Activated T-helper 1 cell treated with anti-CD3 and anti-CD28 coated beads, Interleukin-12 subunit alpha, Interleukin-12 subunit beta, Interleukin-2, Interleukin-4 antibody, amounts not matched to agents 30 ng/mL and 10 ng/mL and 1 ng/mL, durations not matched to agents 14 hours and 24 hours and 36 hours (primary cell): ENCODE measurements around the gene CIAO3. TPM values are rescaled to one million over a fixed set of nuclear protein-coding genes. Genes with fewer than 3 reads are reported as not detected.

Source experiments
- total RNA-seq: library from RNA; stranded (reverse); gene quantifications from 2 replicates; pipeline ENCODE4 v1.2.3, GENCODE V29; 2022

CIAO3 gene
- total RNA-seq, 1 donor from 2014 or later = 43.1 TPM

Other genes with a start within 250 kb of the CIAO3 start
- 122 and 124 TPM in 2 replicates for gene CAPN15, start 213.3 kb downstream of the CIAO3 start, total RNA-seq
- not detected in 2 replicates for gene PRR35, start 180.6 kb downstream of the CIAO3 start, total RNA-seq
- 1.0 and 1.2 TPM in 2 replicates for gene NHLRC4, start 174.0 kb downstream of the CIAO3 start, total RNA-seq
- gene PIGQ, start 171.0 kb downstream of the CIAO3 start, total RNA-seq = 50.1 and 52.6 TPM in 2 replicates
- gene RAB40C, start 150.9 kb downstream of the CIAO3 start, total RNA-seq = 14.0 and 15.2 TPM in 2 replicates
- gene WFIKKN1, start 110.0 kb downstream of the CIAO3 start, total RNA-seq = 0.34 and 0.44 TPM in 2 replicates
- gene METTL26, start 104.7 kb downstream of the CIAO3 start, total RNA-seq = 141 and 147 TPM in 2 replicates
- gene MCRIP2, start 99.2 kb downstream of the CIAO3 start, total RNA-seq = 66.5 and 67.6 TPM in 2 replicates
- gene WDR90, start 91.6 kb downstream of the CIAO3 start, total RNA-seq = 81.2 and 82.3 TPM in 2 replicates
- 165 and 177 TPM in 2 replicates for gene RHOT2, start 72.9 kb downstream of the CIAO3 start, total RNA-seq
- 0.71 and 1.1 TPM in 2 replicates for gene RHBDL1, start 65.3 kb downstream of the CIAO3 start, total RNA-seq
- gene STUB1, start 60.6 kb downstream of the CIAO3 start, total RNA-seq = 94.0 and 95.4 TPM in 2 replicates
- gene JMJD8, start 56.7 kb downstream of the CIAO3 start, total RNA-seq = 63.4 and 71.4 TPM in 2 replicates
- gene WDR24, start 50.6 kb downstream of the CIAO3 start, total RNA-seq = 21.6 and 22.1 TPM in 2 replicates
- gene FBXL16, start 35.2 kb downstream of the CIAO3 start, total RNA-seq = 6.3 and 7.6 TPM in 2 replicates
- gene METRN, start 25.9 kb downstream of the CIAO3 start, total RNA-seq = 21.8 and 29.6 TPM in 2 replicates
- 41.3 and 41.6 TPM in 2 replicates for gene ANTKMT, start 19.9 kb downstream of the CIAO3 start, total RNA-seq
- gene CCDC78, start 14.6 kb downstream of the CIAO3 start, total RNA-seq = 5.8 and 7.8 TPM in 2 replicates
- gene HAGHL, start 13.9 kb downstream of the CIAO3 start, total RNA-seq = 15.8 and 19.1 TPM in 2 replicates
- gene MSLN, start 19.7 kb upstream of the CIAO3 start, total RNA-seq = not detected in 2 replicates
- gene RPUSD1, start 47.4 kb upstream of the CIAO3 start, total RNA-seq = 49.4 and 49.9 TPM in 2 replicates
- 142 and 154 TPM in 2 replicates for gene CHTF18, start 47.6 kb upstream of the CIAO3 start, total RNA-seq
- gene GNG13, start 59.7 kb upstream of the CIAO3 start, total RNA-seq = not detected in 2 replicates
- gene LMF1, start 230.0 kb upstream of the CIAO3 start, total RNA-seq = 6.8 and 10.4 TPM in 2 replicates
- gene SOX8, start 240.8 kb upstream of the CIAO3 start, total RNA-seq = 0.47 and 0.61 TPM in 2 replicates